Nephron progenitor cell (in vitro differentiated cells): ENCODE data around the gene CEP128.
A peak's percentile ranks its signal among the peaks of the same experiment; 100 is the strongest.

Experiments
- DNase-seq: peaks from one replicate; pipeline ENCODE4 v3.0.0; 2021
- H3K27ac Mint-ChIP-seq: 2 replicates; pipeline ENCODE4 v1.8.0; 2021; ENCODE audit warnings: mild to moderate bottlenecking, moderate library complexity, mixed read lengths
- H3K27me3 Mint-ChIP-seq: 2 replicates; pipeline ENCODE4 v1.8.0; 2021; ENCODE audit warnings: mild to moderate bottlenecking, low read depth, mixed read lengths; ENCODE audit not compliant: poor library complexity
- H3K36me3 Mint-ChIP-seq: 2 replicates; pipeline ENCODE4 v1.8.0; 2021; ENCODE audit warnings: low read depth, mixed read lengths
- H3K4me1 Mint-ChIP-seq: 2 replicates; pipeline ENCODE4 v1.8.0; 2021; ENCODE audit warnings: mixed read lengths
- H3K4me3 Mint-ChIP-seq: 2 replicates; pipeline ENCODE4 v1.8.0; 2021; ENCODE audit warnings: mild to moderate bottlenecking, moderate library complexity, mixed read lengths
- H3K9me3 Mint-ChIP-seq: 2 replicates; pipeline ENCODE4 v1.8.0; 2021; ENCODE audit warnings: mild to moderate bottlenecking, moderate library complexity, mixed read lengths
- TF ChIP-seq, protein P1 (sequence below): fragments of 200-600 bp; sonication (generic); IDR thresholded peaks from 2 replicates; pipeline ENCODE4 v1.5.0; 2021; ENCODE audit warnings: antibody characterized with exemption

CEP128 gene

DNA sequence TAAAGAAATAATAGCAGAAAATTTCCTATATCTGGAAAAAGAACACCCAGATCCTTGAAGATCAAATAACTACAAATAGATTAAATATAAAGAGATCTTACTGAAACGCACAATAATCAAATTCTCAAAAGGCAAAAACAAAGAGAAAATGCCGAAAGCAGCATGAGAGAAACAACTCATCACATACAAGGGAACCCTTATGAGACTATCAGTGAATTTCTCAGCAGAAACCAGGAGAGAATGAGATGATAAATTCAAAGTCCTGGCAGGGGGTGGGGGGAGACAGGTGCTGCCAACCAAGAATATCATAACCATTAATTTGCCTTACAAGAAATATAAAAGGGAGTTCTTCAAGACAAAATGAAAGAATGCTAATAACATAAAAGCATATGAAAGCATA lies 73.7 kb downstream of the CEP128 start:
- Mint-ChIP-seq H3K4me3 (no peak overlapping the region), H3K27me3 (no peaks in the 10 kb centered on the region), H3K36me3 (peaks cover 61% of the 10 kb centered on the region), H3K27ac (no peak overlapping the region), H3K9me3 (peaks cover 49% of the 10 kb centered on the region), H3K4me1 (no peaks in the 10 kb centered on the region)
- TF ChIP-seq, protein P1, sequence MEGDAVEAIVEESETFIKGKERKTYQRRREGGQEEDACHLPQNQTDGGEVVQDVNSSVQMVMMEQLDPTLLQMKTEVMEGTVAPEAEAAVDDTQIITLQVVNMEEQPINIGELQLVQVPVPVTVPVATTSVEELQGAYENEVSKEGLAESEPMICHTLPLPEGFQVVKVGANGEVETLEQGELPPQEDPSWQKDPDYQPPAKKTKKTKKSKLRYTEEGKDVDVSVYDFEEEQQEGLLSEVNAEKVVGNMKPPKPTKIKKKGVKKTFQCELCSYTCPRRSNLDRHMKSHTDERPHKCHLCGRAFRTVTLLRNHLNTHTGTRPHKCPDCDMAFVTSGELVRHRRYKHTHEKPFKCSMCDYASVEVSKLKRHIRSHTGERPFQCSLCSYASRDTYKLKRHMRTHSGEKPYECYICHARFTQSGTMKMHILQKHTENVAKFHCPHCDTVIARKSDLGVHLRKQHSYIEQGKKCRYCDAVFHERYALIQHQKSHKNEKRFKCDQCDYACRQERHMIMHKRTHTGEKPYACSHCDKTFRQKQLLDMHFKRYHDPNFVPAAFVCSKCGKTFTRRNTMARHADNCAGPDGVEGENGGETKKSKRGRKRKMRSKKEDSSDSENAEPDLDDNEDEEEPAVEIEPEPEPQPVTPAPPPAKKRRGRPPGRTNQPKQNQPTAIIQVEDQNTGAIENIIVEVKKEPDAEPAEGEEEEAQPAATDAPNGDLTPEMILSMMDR: no peak
- no peak for DNase-seq

DNA sequence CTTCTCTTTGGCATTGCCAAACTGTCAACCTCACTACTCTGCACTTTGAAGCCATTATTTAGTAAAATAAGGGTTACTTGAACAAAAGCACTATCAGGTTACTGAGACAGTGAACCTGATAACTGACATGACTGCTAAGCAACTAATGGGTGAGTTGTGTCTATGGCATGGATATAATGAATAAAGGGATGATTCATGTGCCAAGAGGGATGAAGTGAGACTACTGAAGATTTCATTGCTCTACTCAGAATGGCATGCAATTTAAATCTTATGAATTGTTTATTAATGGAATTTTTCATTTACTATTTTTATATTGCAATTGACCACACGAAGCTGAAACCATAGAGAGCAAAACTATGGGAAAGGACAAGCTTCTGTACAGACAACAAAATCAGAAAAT lies 74.4 kb downstream of the CEP128 start:
- Mint-ChIP-seq H3K9me3 (peaks cover 46% of the 10 kb centered on the region), H3K4me1 (no peaks in the 10 kb centered on the region), H3K27me3 (no peaks in the 10 kb centered on the region), H3K27ac (no peak overlapping the region), H3K36me3 (peaks cover 54% of the 10 kb centered on the region), H3K4me3 (no peak overlapping the region)
- TF ChIP-seq, protein P1: no peak
- DNase-seq: no peak

DNA sequence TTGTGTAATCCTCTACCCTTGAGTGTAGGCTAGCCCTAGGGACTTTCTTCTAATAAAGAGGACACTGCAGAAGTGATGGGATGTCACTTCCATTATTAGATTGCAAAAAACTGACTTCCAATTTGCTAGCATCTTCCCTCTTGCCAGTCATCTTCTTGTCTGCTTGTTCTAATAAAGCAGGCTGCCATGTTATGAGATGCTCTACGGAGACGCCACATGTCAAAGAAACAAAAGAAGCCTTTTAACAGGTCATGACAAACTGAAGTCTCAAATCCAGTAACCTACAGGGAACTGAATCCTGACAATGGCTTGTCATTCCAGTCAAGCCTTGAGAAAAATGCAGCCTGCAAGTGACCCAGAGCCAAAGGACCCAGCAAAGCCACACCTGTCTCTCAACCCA lies 76.0 kb downstream of the CEP128 start:
- no peaks in the 10 kb centered on the region for H3K4me1 Mint-ChIP-seq
- no peak overlapping the region for H3K4me3 Mint-ChIP-seq
- no peak overlapping the region for H3K27ac Mint-ChIP-seq
- H3K27me3 Mint-ChIP-seq: no peaks in the 10 kb centered on the region
- no peak for DNase-seq
- TF ChIP-seq, protein P1: no peak
- peaks cover 36% of the 10 kb centered on the region for H3K9me3 Mint-ChIP-seq
- H3K36me3 Mint-ChIP-seq: peaks cover 42% of the 10 kb centered on the region

DNA sequence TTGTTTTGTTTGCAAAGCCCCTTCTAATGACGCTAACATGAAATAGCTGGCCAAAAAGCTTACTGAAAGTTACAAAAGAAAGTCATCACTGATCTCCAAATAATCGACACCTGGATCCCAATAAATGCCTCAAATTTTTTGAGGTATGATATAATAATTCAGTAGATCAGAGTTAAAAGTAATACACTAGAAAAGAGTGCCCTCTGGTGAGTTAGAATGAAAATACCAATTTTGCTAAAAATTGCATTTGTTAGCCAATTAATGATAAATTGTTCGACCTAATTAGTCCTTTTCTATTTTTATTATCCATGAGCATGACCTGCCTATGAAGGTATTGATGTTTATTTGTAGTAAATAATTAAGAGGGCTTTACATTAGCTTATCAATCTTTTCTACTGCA lies 78.6 kb downstream of the CEP128 start:
- Mint-ChIP-seq H3K4me3 (no peak overlapping the region), H3K36me3 (peaks cover 17% of the 10 kb centered on the region), H3K9me3 (peaks cover 10% of the 10 kb centered on the region), H3K4me1 (no peaks in the 10 kb centered on the region), H3K27ac (peak overlapping the region; percentile 9), H3K27me3 (no peaks in the 10 kb centered on the region)
- DNase-seq: no peak
- TF ChIP-seq, protein P1: no peak

DNA sequence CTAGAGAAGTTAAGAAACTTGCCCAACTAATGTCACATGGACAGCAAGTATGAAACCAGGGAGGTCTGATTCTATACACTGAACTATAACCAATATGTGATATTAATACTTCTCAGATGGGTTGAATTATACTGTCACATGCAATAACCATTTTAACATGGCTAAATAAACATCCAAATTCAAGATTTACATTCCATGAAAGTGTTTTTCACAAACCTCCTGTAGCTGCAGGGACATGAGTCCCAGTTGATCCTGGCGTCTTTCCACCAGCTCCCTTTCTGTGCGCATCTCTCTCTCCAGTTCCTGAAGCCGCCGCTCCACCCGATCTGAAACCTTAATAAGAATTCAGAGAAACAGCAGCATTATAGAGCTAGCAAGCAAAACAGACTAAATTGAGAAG lies 79.0 kb downstream of the CEP128 start:
- Mint-ChIP-seq H3K27me3 (no peaks in the 10 kb centered on the region), H3K36me3 (peaks cover 12% of the 10 kb centered on the region), H3K4me3 (no peak overlapping the region), H3K9me3 (peaks cover 9% of the 10 kb centered on the region), H3K4me1 (no peaks in the 10 kb centered on the region), H3K27ac (peak overlapping the region; percentile 9)
- TF ChIP-seq, protein P1: no peak
- DNase-seq: no peak

DNA sequence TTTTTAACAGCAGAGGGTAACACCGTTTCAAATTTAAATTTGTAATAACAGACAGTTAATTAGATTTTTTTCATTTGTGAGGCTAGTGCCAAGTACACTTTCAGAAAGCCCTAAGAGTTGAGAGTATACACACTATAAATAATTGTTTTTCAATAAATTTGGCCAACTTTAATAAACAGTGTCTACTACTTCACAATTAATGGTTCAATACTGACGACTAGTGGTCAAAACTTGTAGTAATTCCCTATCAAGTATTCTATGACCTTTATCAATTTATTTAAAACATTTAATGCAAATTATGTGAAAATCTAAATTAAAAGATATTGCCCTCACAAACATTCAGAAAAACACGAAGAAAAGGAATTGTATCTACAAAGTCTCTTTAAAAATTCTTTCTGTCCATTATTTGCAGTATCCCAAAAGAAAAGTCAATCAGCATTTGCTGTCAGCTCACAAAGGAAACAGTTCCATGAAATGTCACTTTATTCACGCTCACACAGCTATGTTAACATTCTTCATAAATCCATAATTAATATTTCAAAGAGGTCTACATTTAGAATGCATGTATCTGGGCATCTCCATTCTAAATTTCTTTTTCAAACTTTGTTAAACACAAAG lies 91.2 kb downstream of the CEP128 start:
- no peak overlapping the region for H3K27ac Mint-ChIP-seq
- H3K36me3 Mint-ChIP-seq: no peaks in the 10 kb centered on the region
- DNase-seq: no peak
- no peaks in the 10 kb centered on the region for H3K9me3 Mint-ChIP-seq
- H3K4me3 Mint-ChIP-seq: no peak overlapping the region
- H3K27me3 Mint-ChIP-seq: peaks cover 3% of the 10 kb centered on the region
- no peaks in the 10 kb centered on the region for H3K4me1 Mint-ChIP-seq
- TF ChIP-seq, protein P1: peak; percentile 70
